SK-N-SH (cell line): ENCODE data around the gene CLASRP. TPM values are rescaled to one million over a fixed set of nuclear protein-coding genes. Genes with fewer than 3 reads are reported as not detected.

Source experiments
- CTCF ChIA-PET: fragments of 300-600, 350-600 bp; formaldehyde crosslinking; extraction: SDS; loops from one replicate; lab custom pipeline; 2021; lab: Yijun Ruan, JAX
- POLR2A ChIA-PET: fragments of 350-600 bp; sonication (Branson Sonifier 250); formaldehyde crosslinking; extraction: SDS; loops from one replicate; lab custom pipeline; 2020; ENCODE audit warnings: antibody characterized with exemption, inconsistent platforms; lab: Yijun Ruan, JAX
- DNase-seq: peaks from one replicate; pipeline ENCODE4 v3.0.0; 2012
- H2AFZ ChIP-seq: fragments of 200-600 bp; sonication (generic); 2 replicates; pipeline ENCODE4 v1.8.1; 2016; ENCODE audit warnings: antibody characterized with exemption, mild to moderate bottlenecking, low read depth
- H3F3A ChIP-seq: fragments of 200-600 bp; sonication (generic); replicated peaks from 2 replicates; pipeline ENCODE3; 2016; ENCODE audit warnings: antibody characterized with exemption, mild to moderate bottlenecking; ENCODE audit not compliant: insufficient read depth
- H3K27ac ChIP-seq, 2 experiments: fragments of 200-500 bp in 1 of 2; fragments of 200-600 bp in 1 of 2; sonication (Bioruptor generic) in 1 of 2; sonication (generic), shearing (Covaris generic) in 1 of 2; 2 replicates each; pipeline versions ENCODE4 v1.5.1 to v1.6.1; 2014 to 2016; ENCODE audit warnings: low read depth in 2 of 2, inconsistent platforms in 1 of 2, low read length in 1 of 2, mild to moderate bottlenecking in 1 of 2, mixed read lengths in 1 of 2
- H3K27me3 ChIP-seq: fragments of 200-600 bp; sonication (generic), shearing (Covaris generic); 2 replicates; pipeline ENCODE4 v1.6.1; 2016; ENCODE audit warnings: mixed run types; ENCODE audit not compliant: insufficient read depth
- H3K36me3 ChIP-seq, 2 experiments: fragments of 200-500 bp in 1 of 2; fragments of 200-600 bp in 1 of 2; sonication (Bioruptor generic) in 1 of 2; sonication (generic) in 1 of 2; replicated peaks in 1 of 2; 2 replicates each; pipeline versions ENCODE3 to v1.5.1; 2014 to 2016; ENCODE audit warnings: low read length in 1 of 2, mild to moderate bottlenecking in 1 of 2; ENCODE audit not compliant: insufficient read depth in 2 of 2, control insufficient read depth in 1 of 2
- H3K4me1 ChIP-seq, 2 experiments: fragments of 200-500 bp in 1 of 2; fragments of 200-600 bp in 1 of 2; sonication (Bioruptor generic) in 1 of 2; sonication (generic), shearing (Covaris generic) in 1 of 2; 2 replicates each; pipeline versions ENCODE4 v1.5.1 to v1.6.1; 2014 to 2016; ENCODE audit warnings: low read depth in 1 of 2, low read length in 1 of 2, mixed run types in 1 of 2; ENCODE audit not compliant: insufficient read depth in 2 of 2, control insufficient read depth in 1 of 2
- H3K4me2 ChIP-seq: fragments of 200-600 bp; sonication (generic), shearing (Covaris generic); 2 replicates; pipeline ENCODE4 v1.6.1; 2017; ENCODE audit warnings: mixed run types
- H3K4me3 ChIP-seq, 2 experiments: fragments of 200-500 bp in 1 of 2; fragments of 200-600 bp in 1 of 2; sonication (Bioruptor generic) in 1 of 2; sonication (generic), shearing (Covaris generic) in 1 of 2; 2 replicates each; pipeline versions ENCODE4 v1.5.1 to v1.8.1; 2014 to 2016; ENCODE audit warnings: low read depth in 2 of 2, inconsistent platforms in 1 of 2, low read length in 1 of 2, mild to moderate bottlenecking in 1 of 2, mixed read lengths in 1 of 2, moderate library complexity in 1 of 2
- H3K79me2 ChIP-seq: fragments of 200-600 bp; sonication (generic); 2 replicates; pipeline ENCODE4 v1.8.1; 2017; ENCODE audit warnings: mild to moderate bottlenecking; ENCODE audit not compliant: insufficient read depth
- H3K9ac ChIP-seq: fragments of 200-600 bp; sonication (generic); 2 replicates; pipeline ENCODE4 v1.6.1; 2017; ENCODE audit warnings: mixed run types
- H3K9me2 ChIP-seq: fragments of 200-600 bp; sonication (generic); 2 replicates; pipeline ENCODE4 v1.6.1; 2017; ENCODE audit warnings: mixed run types
- H3K9me3 ChIP-seq: fragments of 200-600 bp; sonication (generic); 2 replicates; pipeline ENCODE4 v1.6.1; 2017; ENCODE audit warnings: mixed run types, mild to moderate bottlenecking, moderate library complexity
- H4K20me1 ChIP-seq: fragments of 200-600 bp; sonication (generic); 2 replicates; pipeline ENCODE4 v1.6.1; 2017; ENCODE audit warnings: mild to moderate bottlenecking, mixed run types; ENCODE audit not compliant: insufficient read depth
- CTCF ChIP-seq: fragments of 200-600 bp; sonication (generic); IDR thresholded peaks from 2 replicates; pipeline ENCODE4 v1.6.1; 2017; ENCODE audit warnings: antibody characterized with exemption, mild to moderate bottlenecking, moderate library complexity
- EZH2phosphoT487 ChIP-seq: fragments of 200-600 bp; sonication (generic); IDR thresholded peaks from 2 replicates; pipeline ENCODE4 v1.6.1; 2017; ENCODE audit warnings: low read depth, mixed run types, mild to moderate bottlenecking, antibody characterized with exemption, moderate library complexity, borderline replicate concordance
- FOSL2 ChIP-seq: IDR thresholded peaks from 2 replicates; pipeline ENCODE4 v1.4.0; 2012; ENCODE audit warnings: low read depth, mild to moderate bottlenecking, moderate library complexity, borderline replicate concordance
- FOXJ3 ChIP-seq: sonication (generic); formaldehyde crosslinking; IDR thresholded peaks from 2 replicates; pipeline ENCODE4 v1.5.1; 2020; ENCODE audit warnings: mild to moderate bottlenecking, missing genetic modification reagents
- FOXM1 ChIP-seq: IDR thresholded peaks from 2 replicates; pipeline ENCODE4 v1.4.0; 2012; ENCODE audit warnings: low read depth, mild to moderate bottlenecking
- GATA2 ChIP-seq: sonication (generic); formaldehyde crosslinking; IDR thresholded peaks from 2 replicates; pipeline ENCODE4 v1.5.0; 2020; ENCODE audit warnings: mild to moderate bottlenecking, missing genetic modification reagents
- MAX ChIP-seq: IDR thresholded peaks from 2 replicates; pipeline ENCODE4 v1.4.0; 2012; ENCODE audit warnings: low read depth
- MEF2A ChIP-seq: IDR thresholded peaks from 2 replicates; pipeline ENCODE4 v1.4.0; 2012; ENCODE audit warnings: low read depth, borderline replicate concordance
- MXI1 ChIP-seq: IDR thresholded peaks from 2 replicates; pipeline ENCODE4 v1.6.1; 2012; ENCODE audit warnings: mild to moderate bottlenecking, low read depth, low read length, improper control_type of control experiment
- NFIC ChIP-seq: IDR thresholded peaks from 2 replicates; pipeline ENCODE4 v1.4.0; 2012; ENCODE audit warnings: borderline replicate concordance
- NRF1 ChIP-seq: IDR thresholded peaks from 2 replicates; pipeline ENCODE4 v1.6.1; 2012; ENCODE audit warnings: low read depth, mild to moderate bottlenecking, low read length
- PBX3 ChIP-seq: IDR thresholded peaks from 2 replicates; pipeline ENCODE4; 2012
- POLR2AphosphoS5 ChIP-seq: IDR thresholded peaks from 2 replicates; pipeline ENCODE4 v1.6.1; 2012; ENCODE audit warnings: low read depth, low read length
- RAD21 ChIP-seq: IDR thresholded peaks from 2 replicates; pipeline ENCODE4 v1.6.1; 2012; ENCODE audit warnings: mild to moderate bottlenecking, low read length
- REST ChIP-seq: IDR thresholded peaks from 2 replicates; pipeline ENCODE4 v1.6.1; 2012; ENCODE audit warnings: mild to moderate bottlenecking, low read depth, low read length, moderate library complexity
- SIN3A ChIP-seq: IDR thresholded peaks from 2 replicates; pipeline ENCODE4 v1.6.1; 2012; ENCODE audit warnings: low read depth, mild to moderate bottlenecking, low read length, moderate library complexity, borderline replicate concordance
- TAF1 ChIP-seq: IDR thresholded peaks from 2 replicates; pipeline ENCODE4 v1.6.1; 2012; ENCODE audit warnings: low read depth, mild to moderate bottlenecking, low read length, moderate library complexity, borderline replicate concordance
- TCF12 ChIP-seq: IDR thresholded peaks from 2 replicates; pipeline ENCODE4 v1.4.0; 2012
- USF2 ChIP-seq: fragments of 150-350 bp; IDR thresholded peaks from 2 replicates; pipeline ENCODE4 v1.6.1; 2017; ENCODE audit warnings: antibody characterized with exemption, low read length, low read depth, borderline replicate concordance
- ZBTB33 ChIP-seq: IDR thresholded peaks from 2 replicates; pipeline ENCODE4 v1.4.0; 2012; ENCODE audit warnings: low read depth, borderline replicate concordance
- WGBS: methylation state at CpG from one replicate; pipeline ENCODE4 v1.1.6; 2017; ENCODE audit warnings: low lambda C conversion rate; 5-methylcytosine and 5-hydroxymethylcytosine counted together
- polyA plus RNA-seq, 3 experiments: library from polyadenylated mRNA; depleted of rRNA; stranded (reverse); fragments of >200 nt; gene quantifications; 2 replicates each; pipeline ENCODE4 v1.2.3, GENCODE V29; 2012

The CLASRP gene
- polyA plus RNA-seq, 1 of the 3 experiments (the other 2 are of a cell fraction): 54.8 TPM

- TF ChIP-seq MAX (no peak), CTCF (no peak), MEF2A (no peak), SIN3A (no peak), ZBTB33 (no peak), REST (no peak), TAF1 (no peak), TCF12 (no peak), GATA2 (CRISPR knock-in tag) (no peak), POLR2AphosphoS5 (no peak), RAD21 (no peak), NRF1 (no peak), FOXM1 (no peak), FOSL2 (no peak), MXI1 (no peak), EZH2phosphoT487 (no peak), PBX3 (no peak), NFIC (no peak), FOXJ3 (no peak), USF2 (no peak)
- H3K4me2 ChIP-seq: no peak overlapping the region
- no peaks in the 10 kb centered on the region for H3K9me2 ChIP-seq
- DNase-seq: no peak
- WGBS: 97% methylated on average over 5 of the region's 6 CpGs
- H2AFZ ChIP-seq: no peak overlapping the region
- H4K20me1 ChIP-seq: no peaks in the 10 kb centered on the region
- no peak overlapping the region for H3K4me3 ChIP-seq
- ChIA-PET CTCF (interaction anchor here (5.5 kb wide), 1 partner anchor 11 kb away, joined by 43 read pairs; no protein-coding TSS in a partner anchor), POLR2A (no interaction called here)
- no peaks in the 10 kb centered on the region for H3K9me3 ChIP-seq
- H3F3A ChIP-seq: peaks cover 4% of the 10 kb centered on the region
- no peaks in the 10 kb centered on the region for H3K79me2 ChIP-seq
- H3K27ac ChIP-seq: no peak overlapping the region
- H3K4me1 ChIP-seq: no peaks in the 10 kb centered on the region
- no peak overlapping the region for H3K9ac ChIP-seq
- H3K36me3 ChIP-seq: peaks cover 4 to 39% of the 10 kb centered on the region in 2 experiments
- H3K27me3 ChIP-seq: no peaks in the 10 kb centered on the region
Measured at GRCh38 chr19:45070214-45070613, 31.4 kb downstream of the CLASRP start.
